ENCODE results near the gene AIMP1. TPM values are rescaled to one million over a fixed set of nuclear protein-coding genes. Genes with fewer than 3 reads are reported as not detected.

Gene AIMP1
- total RNA-seq, 1 donor from 2014 or later: 14.9 TPM

- intact Hi-C loops (cut with DNase I): loop anchor here (10.0 kb wide), 3 partner anchors 673 to 1643 kb away; partner anchors contain the start of gene DKK2
- DNase-seq (ENCODE audit: low spot score in 2 of 2): no peak
- no peak overlapping the region for H3K4me3 ChIP-seq
- no peak for TF ChIP-seq CTCF (IDR thresholded peaks at IDR 0.05)
- peaks cover 0 to 14% of the 10 kb centered on the region in 2 donors for H3K4me1 ChIP-seq
- H3K27ac ChIP-seq: no peak overlapping the region
- H3K9me3 ChIP-seq: no peaks in the 10 kb centered on the region
- H3K27me3 ChIP-seq: no peaks in the 10 kb centered on the region
- H3K36me3 ChIP-seq: no peaks in the 10 kb centered on the region
Observed at GRCh38 chr4:106362086-106362825, 45.9 kb downstream of the AIMP1 start.

- no peaks in the 10 kb centered on the region for H3K27me3 ChIP-seq
- H3K4me1 ChIP-seq: peaks cover 0 to 14% of the 10 kb centered on the region in 2 donors
- no peaks in the 10 kb centered on the region for H3K36me3 ChIP-seq
- no peaks in the 10 kb centered on the region for H3K9me3 ChIP-seq
- H3K27ac ChIP-seq: peak overlapping the region; percentile 55 to 86
- intact Hi-C loops (cut with DNase I): loop anchor here (2.0 to 10.0 kb wide), 4 partner anchors 47 to 1641 kb away; partner anchors contain the start of genes AIMP1, DKK2 and TBCK
- no peak overlapping the region for H3K4me3 ChIP-seq
- TF ChIP-seq CTCF (IDR thresholded peaks at IDR 0.05): no peak
- no peak for DNase-seq (ENCODE audit: low spot score in 2 of 2)
Observed at GRCh38 chr4:106364282-106364681, 47.9 kb downstream of the AIMP1 start.

- no peaks in the 10 kb centered on the region for H3K9me3 ChIP-seq
- peaks cover 0 to 14% of the 10 kb centered on the region in 2 donors for H3K4me1 ChIP-seq
- H3K36me3 ChIP-seq: no peaks in the 10 kb centered on the region
- H3K4me3 ChIP-seq: no peak overlapping the region
- H3K27ac ChIP-seq: peak overlapping the region; percentile 55 to 86
- no peak for TF ChIP-seq CTCF (IDR thresholded peaks at IDR 0.05)
- intact Hi-C loops (cut with DNase I): loop anchor here (2.0 to 10.0 kb wide), 6 partner anchors 49 to 1639 kb away; partner anchors contain the start of genes AIMP1, DKK2 and TBCK
- H3K27me3 ChIP-seq: no peaks in the 10 kb centered on the region
- DNase-seq (ENCODE audit: low spot score in 2 of 2): peak in 1 of 2 donors; percentile 63
Observed at GRCh38 chr4:106365613-106366012, 49.3 kb downstream of the AIMP1 start.

- intact Hi-C loops (cut with DNase I): loop anchor here (2.0 to 10.0 kb wide), 5 partner anchors 99 to 1639 kb away; partner anchors contain the start of gene DKK2
- Histone ChIP-seq H3K9me3 (no peaks in the 10 kb centered on the region), H3K27ac (peak overlapping the region; percentile 55 to 86), H3K4me3 (no peak overlapping the region), H3K36me3 (no peaks in the 10 kb centered on the region), H3K4me1 (peaks cover 0 to 14% of the 10 kb centered on the region in 2 donors), H3K27me3 (no peaks in the 10 kb centered on the region)
- TF ChIP-seq CTCF (IDR thresholded peaks at IDR 0.05): no peak
- DNase-seq (ENCODE audit: low spot score in 2 of 2): no peak
Observed at GRCh38 chr4:106366026-106366425, 49.7 kb downstream of the AIMP1 start.

GRCh38 chr4:106367072-106367471 lies 50.7 kb downstream of the AIMP1 start:
- no peaks in the 10 kb centered on the region for H3K36me3 ChIP-seq
- H3K9me3 ChIP-seq: no peaks in the 10 kb centered on the region
- no peak overlapping the region for H3K4me3 ChIP-seq
- peak in 1 of 2 donors; percentile 60 for DNase-seq (ENCODE audit: low spot score in 2 of 2)
- H3K27ac ChIP-seq: no peak overlapping the region
- H3K4me1 ChIP-seq: peaks cover 0 to 14% of the 10 kb centered on the region in 2 donors
- no peak for TF ChIP-seq CTCF (IDR thresholded peaks at IDR 0.05)
- H3K27me3 ChIP-seq: no peaks in the 10 kb centered on the region
- intact Hi-C loops (cut with DNase I): loop anchor here (2.0 to 10.0 kb wide), 5 partner anchors 100 to 1638 kb away; partner anchors contain the start of gene DKK2

Measured in ascending aorta (tissue), 2 donors.